ENCODE data around the gene USP32. TPM values are rescaled to one million over a fixed set of nuclear protein-coding genes. Genes with fewer than 3 reads are reported as not detected.

The USP32 gene
- total RNA-seq, 1 experiment from 2014 or later, result 73.5 TPM

- H3K9ac ChIP-seq (ENCODE audit: extremely low read depth, insufficient read length, low read length), result no peak overlapping the region
- H3K27ac ChIP-seq (ENCODE audit: insufficient read length, low read depth, low read length), result no peak overlapping the region
- Mint-ChIP-seq H3K36me3 (ENCODE audit: insufficient read depth in 1 of 3, low read depth in 3 of 3) (peaks cover 0 to 4% (median 2%) of the 10 kb centered on the region in 3 experiments; a peak in 2 of 7 replicates), H3K4me1 (peaks cover 17 to 30% of the 10 kb centered on the region in 2 experiments), H3K27me3 (ENCODE audit: low read depth) (no peaks in the 10 kb centered on the region), H3K4me3 (no peak overlapping the region), H3K9me3 (no peaks in the 10 kb centered on the region), H3K27ac (no peak overlapping the region)
- no peak overlapping the region for H2BK12ac ChIP-seq (ENCODE audit: insufficient read length, low read depth, low read length)
- H3K79me1 ChIP-seq (ENCODE audit: insufficient read depth, low read depth, low read length, poor library complexity, severe bottlenecking), result peaks cover 12% of the 10 kb centered on the region
- H2AFZ ChIP-seq (ENCODE audit: low read length), result no peak overlapping the region
- no peak overlapping the region for H2AK5ac ChIP-seq (ENCODE audit: insufficient read length, low read length)
- H2BK5ac ChIP-seq (ENCODE audit: insufficient read length, low read length), result no peak overlapping the region
- no peak overlapping the region for H3K23ac ChIP-seq (ENCODE audit: insufficient read length, low read depth, low read length)
- H4K91ac ChIP-seq (ENCODE audit: insufficient read length, low read depth, low read length), result no peak overlapping the region
- no peak overlapping the region for H4K5ac ChIP-seq (ENCODE audit: insufficient read length, low read depth, low read length)
- H3K4me1 ChIP-seq (ENCODE audit: insufficient read depth, low read length), result no peaks in the 10 kb centered on the region
- no peak overlapping the region for H3K4me2 ChIP-seq (ENCODE audit: insufficient read depth, insufficient read length, low read length)
- H3K4ac ChIP-seq (ENCODE audit: low read depth, low read length), result no peak overlapping the region
- H3K27me3 ChIP-seq (ENCODE audit: insufficient read depth, low read length), result no peaks in the 10 kb centered on the region
- H3T11ph ChIP-seq (ENCODE audit: low read length), result no peak overlapping the region
- no peak overlapping the region for H2BK120ac ChIP-seq (ENCODE audit: low read depth, low read length, poor library complexity, severe bottlenecking)
- no peak overlapping the region for H2BK20ac ChIP-seq (ENCODE audit: low read depth, low read length, poor library complexity, severe bottlenecking)
- H3K23me2 ChIP-seq (ENCODE audit: insufficient read length, low read depth, low read length, poor library complexity, severe bottlenecking), result no peaks in the 10 kb centered on the region
- no peak overlapping the region for H4K8ac ChIP-seq (replicated peaks; ENCODE audit: insufficient read length, low read depth, low read length)
- H3K9me3 ChIP-seq (ENCODE audit: control insufficient read depth, low read depth, low read length), result no peaks in the 10 kb centered on the region
- H3K18ac ChIP-seq (ENCODE audit: insufficient read length, low read depth, low read length), result no peak overlapping the region
- no CpG with 5 or more reads among the region's 2 CpGs for WGBS (ENCODE audit: extremely low coverage, insufficient read length, low lambda C conversion rate)
- H3K56ac ChIP-seq (ENCODE audit: insufficient read length, low read depth, low read length), result no peak overlapping the region
- no peaks in the 10 kb centered on the region for H4K20me1 ChIP-seq (ENCODE audit: control insufficient read depth, insufficient read depth, insufficient read length)
- no peak overlapping the region for H2BK15ac ChIP-seq (ENCODE audit: low read depth, low read length)
- H3K14ac ChIP-seq (ENCODE audit: insufficient read depth, low read length), result no peak overlapping the region
- no peak for DNase-seq
- no peak for TF ChIP-seq CTCF (conservative IDR thresholded peaks at IDR 0.05)
- peaks cover 2% of the 10 kb centered on the region; the same call in 1 of the 2 replicates for H3K79me2 ChIP-seq (ENCODE audit: insufficient read depth, low read length)
These were observed 87.4 kb downstream of the USP32 start for GRCh38 chr17:60304502-60304901.
